Right lobe of liver (tissue), 4 donors: ENCODE data around the gene KLF13.

Source experiments
- POLR2A ChIP-seq: fragments of 450-650 bp; IDR thresholded peaks from one replicate; pipeline ENCODE4 v1.6.1; 2017; ENCODE audit warnings: antibody characterized with exemption, mild to moderate bottlenecking
- TF ChIP-seq, protein P1 (sequence below), 4 donors: fragments of 200-600 bp in 3 of 4; fragments of 450-650 bp in 1 of 4; IDR thresholded peaks; one replicate each; pipeline versions ENCODE4 v1.5.1 to v1.8.0; 2016 to 2022; ENCODE audit warnings: antibody characterized with exemption in 4 of 4, mild to moderate bottlenecking in 2 of 4
- donor health status: DM: no; HTN: no; CAD: no.
- donor health status: DM: no; HTN: no; CAD: no.
- donor health status: DM: no; HTN: yes; CAD: no.

DNA sequence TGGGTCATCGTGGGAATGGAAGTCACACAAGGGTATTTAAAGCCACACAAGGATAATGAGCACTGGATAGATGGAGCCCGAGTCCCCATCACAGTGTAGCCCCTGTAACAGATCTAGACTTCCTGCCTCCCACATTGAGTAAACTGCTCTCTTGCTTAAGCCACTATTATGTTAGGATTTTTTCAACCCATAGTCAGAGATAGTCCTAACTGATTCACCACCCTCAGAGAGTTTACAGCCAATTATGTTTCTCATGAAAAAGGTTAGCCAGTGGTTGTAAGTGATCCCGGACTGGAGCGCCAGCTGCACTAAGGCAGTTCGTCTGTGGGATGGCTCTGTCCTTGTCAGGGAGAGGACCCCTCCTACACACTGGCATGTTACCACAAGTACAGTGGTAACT lies 77.0 kb downstream of the KLF13 start:
- TF ChIP-seq, protein P1, sequence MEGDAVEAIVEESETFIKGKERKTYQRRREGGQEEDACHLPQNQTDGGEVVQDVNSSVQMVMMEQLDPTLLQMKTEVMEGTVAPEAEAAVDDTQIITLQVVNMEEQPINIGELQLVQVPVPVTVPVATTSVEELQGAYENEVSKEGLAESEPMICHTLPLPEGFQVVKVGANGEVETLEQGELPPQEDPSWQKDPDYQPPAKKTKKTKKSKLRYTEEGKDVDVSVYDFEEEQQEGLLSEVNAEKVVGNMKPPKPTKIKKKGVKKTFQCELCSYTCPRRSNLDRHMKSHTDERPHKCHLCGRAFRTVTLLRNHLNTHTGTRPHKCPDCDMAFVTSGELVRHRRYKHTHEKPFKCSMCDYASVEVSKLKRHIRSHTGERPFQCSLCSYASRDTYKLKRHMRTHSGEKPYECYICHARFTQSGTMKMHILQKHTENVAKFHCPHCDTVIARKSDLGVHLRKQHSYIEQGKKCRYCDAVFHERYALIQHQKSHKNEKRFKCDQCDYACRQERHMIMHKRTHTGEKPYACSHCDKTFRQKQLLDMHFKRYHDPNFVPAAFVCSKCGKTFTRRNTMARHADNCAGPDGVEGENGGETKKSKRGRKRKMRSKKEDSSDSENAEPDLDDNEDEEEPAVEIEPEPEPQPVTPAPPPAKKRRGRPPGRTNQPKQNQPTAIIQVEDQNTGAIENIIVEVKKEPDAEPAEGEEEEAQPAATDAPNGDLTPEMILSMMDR (IDR thresholded peaks at IDR 0.05): no peak
- no peak for TF ChIP-seq POLR2A
